ENCODE data around the gene EHHADH. TPM values are rescaled to one million over a fixed set of nuclear protein-coding genes. Genes with fewer than 3 reads are reported as not detected.
A peak's percentile ranks its signal among the peaks of the same experiment; 100 is the strongest.
"Not testable (repeated sequence)": the region's sequence is repeated elsewhere in the genome, so short reads cannot be mapped to it uniquely, and the experiment has no call there.

Gene EHHADH
- total RNA-seq (2014; rRNA removed): 6.6 and 13.6 TPM in 2 replicates
- 4.9 TPM for polyA plus RNA-seq (2012)

DNA sequence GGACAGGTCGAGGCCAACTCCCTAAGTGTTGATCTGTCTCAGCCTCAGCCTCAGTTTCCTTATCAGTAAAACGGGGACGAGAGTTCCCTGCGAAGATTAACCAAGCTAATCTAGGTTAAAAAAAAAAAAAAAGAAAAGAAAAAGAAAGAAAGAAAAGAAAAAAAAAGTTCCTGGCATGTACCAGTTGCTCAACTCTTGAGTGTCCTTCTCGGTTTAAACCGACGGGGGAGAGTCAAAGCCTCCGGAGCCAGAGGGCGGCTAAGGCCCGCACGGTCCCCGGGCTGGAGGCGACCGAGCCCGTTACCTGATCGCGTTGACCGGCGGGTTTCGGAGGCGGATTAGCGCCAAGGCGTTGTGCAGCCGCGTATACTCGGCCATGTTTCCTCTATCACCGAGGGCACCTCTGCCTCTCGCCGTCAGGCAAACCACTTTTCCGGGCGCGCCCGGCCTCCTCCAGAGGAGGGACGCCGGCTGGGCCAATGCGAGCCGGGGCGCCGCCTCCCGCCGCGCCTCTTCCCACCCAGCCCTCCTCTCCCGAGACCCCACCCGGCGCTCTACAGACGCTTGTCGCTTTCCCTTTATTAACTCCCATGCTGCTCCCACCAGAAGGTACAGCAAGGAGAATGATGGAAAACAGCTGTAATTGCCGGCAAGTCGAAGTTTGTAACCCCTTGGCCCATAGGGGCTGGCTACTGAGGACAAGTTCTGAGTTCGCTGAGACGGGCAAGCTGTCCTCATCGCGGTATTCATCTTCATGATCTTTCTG lies at the start of gene EHHADH:
Gene EHHADH (minus strand): TSS at position 405 of the 766 bp plus-strand sequence. CDS start 27 bp downstream, at position 378.
- DNase-seq (ENCODE audit: low read depth): peak; percentile 67

DNA sequence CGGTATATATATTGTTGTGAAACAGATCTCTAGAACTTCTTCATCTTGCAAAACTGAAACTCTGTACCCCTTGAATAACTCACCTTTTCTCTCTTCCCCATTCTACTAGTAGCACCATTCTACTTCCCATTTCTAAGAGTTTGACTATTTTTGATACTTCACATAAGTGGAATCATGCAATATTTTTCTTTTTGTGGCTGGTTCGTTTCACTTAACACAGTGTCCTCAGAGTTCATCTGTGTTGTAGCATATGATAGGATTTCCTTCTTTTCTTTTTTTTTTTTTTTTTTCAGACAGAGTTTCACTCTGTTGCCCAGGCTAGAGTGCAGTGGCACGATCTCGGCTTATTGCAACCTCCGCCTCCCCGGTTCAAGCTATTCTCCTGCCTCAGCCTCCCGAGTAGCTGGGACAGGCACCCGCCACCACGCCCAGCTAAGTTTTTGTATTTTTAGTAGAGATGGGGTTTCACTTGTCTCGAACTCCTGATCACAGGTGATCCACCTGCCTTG lies 46.1 kb upstream of the EHHADH start:
- not testable (repeated sequence) for DNase-seq (ENCODE audit: low read depth)

DNA sequence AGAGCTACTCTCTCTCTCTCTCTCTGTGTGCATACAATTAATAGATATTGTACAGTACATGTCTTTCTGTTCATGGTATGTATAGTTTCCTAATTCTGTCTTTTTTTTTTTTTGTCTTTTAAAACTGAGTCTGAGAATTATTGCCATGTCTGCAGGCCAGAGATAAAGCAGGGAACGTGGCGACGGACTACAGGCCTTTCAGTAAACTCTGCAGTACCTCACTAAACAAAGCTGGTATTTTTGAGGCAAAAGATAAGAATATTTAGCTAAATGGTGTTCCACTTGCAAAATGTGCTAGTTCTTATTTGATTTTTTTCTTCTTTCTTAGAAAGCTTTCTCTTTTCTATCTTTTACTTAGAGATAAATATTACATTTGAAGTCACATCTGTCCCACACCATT lies 44.0 kb upstream of the EHHADH start:
- no peak for DNase-seq (ENCODE audit: low read depth)

DNA sequence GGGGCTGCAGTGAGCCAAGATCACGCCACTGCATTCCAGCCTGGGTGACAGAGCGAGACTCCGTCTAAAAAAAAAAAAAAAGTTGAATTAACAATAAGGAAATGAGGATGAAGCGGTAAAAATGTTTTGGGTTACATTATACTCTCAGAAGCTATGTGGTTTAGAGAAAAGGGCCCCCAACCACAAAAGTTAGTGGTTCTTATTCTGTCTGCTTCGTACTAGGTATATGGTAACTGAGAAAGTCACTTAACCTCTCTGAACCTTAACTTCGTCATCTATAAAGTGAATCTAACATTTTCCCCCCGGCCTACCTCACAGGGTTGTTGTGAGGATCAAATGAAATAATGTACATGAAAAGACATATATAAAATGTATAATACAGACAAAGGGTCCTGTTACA lies 38.4 kb upstream of the EHHADH start:
- no peak for DNase-seq (ENCODE audit: low read depth)

DNA sequence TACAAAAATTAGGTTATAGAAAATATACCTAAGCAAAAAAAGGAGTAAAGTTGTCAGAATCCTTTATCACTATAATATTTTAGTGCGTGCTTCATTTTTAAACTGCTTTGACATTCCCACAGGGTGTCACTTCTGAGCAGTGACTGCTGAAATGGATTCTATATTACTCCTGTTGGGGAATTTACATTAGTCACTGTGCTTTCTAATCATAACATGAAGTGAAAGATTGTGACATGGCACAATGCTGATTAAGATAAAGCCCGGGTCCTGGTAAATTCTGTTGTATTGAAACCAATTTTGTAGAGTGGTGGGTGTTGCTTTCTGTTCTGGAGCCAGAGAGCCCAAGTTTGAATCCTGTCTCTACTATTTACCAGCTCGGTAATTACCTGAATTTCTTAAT lies 36.4 kb upstream of the EHHADH start:
- DNase-seq (ENCODE audit: low read depth): no peak

DNA sequence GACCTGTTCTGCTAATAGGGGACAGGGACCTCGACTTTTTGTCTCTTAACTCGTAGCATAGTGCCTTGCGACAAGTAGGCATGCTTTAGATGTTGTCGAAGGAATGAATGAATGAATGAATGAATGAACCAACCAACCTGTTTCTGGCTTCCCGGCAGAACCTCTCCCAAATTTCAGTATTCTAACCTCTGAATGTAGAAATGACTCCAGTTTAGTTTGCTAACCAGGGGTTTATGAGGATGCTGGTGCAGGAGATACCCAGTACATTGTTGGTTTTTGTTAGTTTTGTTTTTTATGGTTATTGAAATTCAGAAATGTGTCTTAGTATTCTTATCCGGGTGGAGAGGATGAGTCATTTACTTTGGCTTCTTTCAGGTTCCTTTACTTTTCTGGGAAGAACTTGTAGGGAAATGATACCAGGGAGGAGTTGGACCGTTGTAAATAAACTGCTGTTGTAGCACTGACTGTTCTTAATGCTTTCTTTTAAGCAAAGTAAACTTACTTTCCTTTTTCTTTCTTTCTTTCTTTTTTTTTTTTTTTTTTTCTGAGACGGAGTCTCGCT lies 29.6 kb upstream of the EHHADH start:
- no peak for DNase-seq (ENCODE audit: low read depth)

DNA sequence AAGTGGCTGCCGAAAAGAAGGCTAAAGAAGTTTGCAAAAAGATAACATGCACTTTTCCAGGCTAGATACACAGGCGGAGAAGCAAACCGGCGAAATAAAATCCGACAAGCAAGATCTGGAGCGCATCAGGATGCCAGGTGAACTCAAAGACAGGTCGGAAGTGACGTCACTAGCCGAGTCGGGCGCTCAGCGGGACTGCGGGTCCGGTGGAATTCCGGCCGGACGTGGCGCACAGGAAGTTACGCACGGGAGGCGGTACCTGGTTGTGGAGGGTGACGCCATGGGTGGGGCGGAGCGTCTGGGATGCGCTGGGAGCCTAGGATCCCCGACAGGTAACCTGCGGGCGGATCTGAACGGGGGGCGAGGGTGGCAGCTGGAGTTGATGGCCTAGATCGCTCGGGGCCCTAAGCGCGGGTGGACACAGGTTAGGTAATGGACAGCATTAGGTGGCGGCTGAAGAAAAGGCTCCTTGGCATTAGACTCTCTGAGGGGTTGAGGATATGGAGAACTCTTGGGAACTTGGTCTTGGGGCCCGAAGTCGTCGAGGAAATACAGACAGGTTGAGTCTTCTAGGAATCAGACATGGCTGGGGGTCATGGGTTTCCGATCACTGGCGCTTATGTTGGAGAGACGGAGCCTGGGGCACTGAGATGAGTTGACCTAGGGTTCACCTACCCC lies 29.0 kb upstream of the EHHADH start:
- peak; percentile 88 for DNase-seq (ENCODE audit: low read depth)

DNA sequence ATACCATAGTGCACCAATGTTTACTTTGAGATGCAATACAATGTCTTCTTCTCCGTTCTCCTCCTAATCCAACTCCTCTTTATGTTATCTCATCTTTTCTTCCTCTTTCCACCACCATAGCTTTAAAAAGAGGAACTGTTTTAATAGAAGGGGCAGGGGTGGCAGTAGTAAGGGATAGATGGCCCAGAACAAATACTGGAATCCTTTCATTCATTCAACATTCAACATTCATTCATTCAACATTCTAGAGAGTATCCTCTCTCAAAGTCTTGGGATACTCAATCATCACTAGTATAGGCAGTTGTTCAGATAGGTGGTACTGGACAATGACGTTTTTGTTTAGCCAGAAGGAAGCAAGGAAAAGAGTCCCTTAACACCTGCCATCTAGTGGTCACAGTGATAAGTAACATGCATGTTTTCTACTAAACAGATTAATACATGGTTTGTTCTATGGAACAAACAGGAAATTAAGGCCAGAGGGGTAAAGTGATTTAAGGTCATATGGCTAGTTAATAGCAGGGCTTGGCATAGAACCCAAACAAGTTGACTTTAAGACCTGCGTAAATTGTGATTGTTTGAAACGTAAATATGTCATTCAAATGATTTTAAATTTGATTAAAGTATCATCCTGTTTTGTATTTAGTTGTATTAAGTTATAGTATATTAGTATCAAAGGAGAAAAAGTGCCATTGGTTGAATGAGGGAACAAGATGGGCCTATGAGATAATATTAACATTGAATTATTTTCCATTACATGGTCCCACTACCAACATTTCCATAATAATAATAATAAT lies 26.9 kb upstream of the EHHADH start:
- peak; percentile 64 for DNase-seq (ENCODE audit: low read depth)

DNA sequence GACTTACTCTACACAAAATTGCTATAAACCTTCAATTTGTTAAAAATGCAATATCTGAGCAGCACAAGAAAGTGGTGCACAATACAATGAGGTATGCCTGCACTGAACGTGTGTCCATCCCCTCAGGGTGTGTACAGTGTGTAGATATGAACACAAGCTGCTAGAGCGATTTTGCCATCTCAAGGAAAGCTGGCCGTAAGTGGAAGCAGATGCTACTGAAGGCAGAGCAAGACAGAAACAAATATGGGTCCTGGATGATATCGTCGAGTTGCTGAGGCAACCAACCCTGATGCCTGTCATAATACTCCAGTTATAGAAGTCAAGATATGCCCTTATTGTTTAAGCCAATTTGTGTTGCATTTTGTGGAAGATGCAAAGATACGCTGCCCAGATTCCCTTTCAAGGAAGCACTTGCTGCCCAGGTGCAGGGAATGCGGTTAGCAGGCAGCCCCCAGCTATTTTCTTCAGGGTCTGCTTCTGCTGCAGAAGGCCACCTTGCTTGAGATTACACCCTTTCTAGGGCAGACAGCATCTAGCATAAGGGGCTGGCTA lies 25.8 kb upstream of the EHHADH start:
- DNase-seq (ENCODE audit: low read depth): no peak

DNA sequence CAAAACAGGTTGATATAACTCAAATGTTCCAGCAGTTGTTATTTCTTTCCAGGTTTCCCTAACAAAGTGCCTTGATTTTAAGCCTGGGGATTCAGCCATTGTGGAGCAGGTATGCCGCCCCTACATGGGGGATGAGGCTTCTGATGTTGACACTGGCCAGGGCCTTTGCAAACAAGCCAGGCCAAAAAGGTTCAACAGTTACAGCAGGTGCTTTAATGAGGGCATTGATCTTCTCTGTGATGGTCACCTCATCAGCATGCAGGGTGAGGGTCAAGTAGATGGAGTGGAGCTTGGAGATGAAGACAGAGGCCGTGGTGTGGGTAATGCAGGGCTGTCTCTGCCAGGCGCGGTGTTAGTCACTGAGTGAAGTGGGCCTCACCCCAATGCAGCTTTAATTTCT lies 22.6 kb upstream of the EHHADH start:
- DNase-seq (ENCODE audit: low read depth): no peak

DNA sequence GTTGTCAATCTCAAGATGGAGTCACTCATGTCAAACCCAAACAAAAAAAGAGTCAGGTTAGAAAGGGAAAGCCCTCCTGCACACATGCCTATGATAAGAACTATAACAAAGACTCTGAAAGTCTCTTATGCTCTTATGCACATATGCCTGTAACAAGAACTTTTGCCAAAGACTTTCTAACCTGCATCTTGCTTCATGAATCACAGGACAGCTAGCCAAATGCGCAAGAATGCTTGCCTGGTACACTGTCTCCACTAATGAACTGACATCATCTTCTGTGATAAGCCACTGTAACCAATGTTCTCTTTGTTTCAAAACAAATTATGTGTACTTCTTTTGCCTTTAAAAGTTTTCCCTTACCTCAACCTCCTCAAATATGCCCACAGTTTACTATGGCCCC lies 18.2 kb upstream of the EHHADH start:
- DNase-seq (ENCODE audit: low read depth): peak; percentile 7

DNA sequence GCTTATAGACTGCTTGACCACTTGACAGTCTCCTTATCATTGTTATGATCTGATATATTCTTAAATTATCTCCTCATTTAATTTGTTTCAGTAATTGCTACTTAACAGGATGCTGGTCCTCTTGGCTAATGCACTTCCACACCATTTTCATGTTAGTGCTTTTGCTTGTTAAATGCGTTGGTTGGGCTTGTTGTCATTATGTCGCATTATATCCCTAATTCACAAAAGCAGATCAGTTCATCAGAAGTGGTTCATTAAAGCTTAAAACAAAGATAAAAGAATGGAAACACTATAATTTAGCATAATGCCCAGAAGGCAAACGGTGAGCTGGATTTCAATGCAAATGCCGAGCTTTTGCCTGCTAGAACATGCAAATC lies 17.1 kb upstream of the EHHADH start:
- DNase-seq (ENCODE audit: low read depth): no peak

DNA sequence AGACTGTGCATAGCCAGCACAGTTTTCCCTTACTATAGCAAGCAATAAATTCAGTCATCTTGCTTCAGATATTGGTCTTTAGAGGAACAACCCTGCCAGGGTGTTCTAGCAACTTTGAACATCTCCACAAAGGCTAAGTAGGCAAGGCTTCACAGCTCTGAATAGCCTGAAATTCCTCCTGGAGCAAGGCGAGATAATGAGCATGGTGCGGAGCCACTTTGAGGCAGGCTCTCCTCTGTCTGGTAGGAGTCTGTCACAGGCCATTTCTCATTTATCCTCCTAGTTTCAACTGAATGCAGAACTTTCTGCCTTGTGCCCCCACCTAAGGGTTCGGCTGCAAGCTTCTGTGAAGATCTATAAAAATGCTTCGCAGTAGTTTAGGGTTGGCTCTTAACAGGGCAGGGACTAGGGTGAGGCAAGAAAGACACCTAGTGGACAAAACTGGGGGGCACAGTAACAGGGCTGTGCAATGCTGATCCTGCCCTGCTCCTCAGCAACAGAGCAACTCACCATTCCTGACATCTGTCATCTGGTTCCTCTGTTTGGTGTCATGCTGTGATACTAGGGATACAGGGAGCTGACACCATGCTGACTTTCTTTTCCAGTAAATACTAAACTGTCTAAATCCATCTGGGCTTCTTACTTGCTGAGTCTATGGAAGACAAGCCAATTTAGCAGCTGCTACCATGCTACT lies 16.6 kb upstream of the EHHADH start:
- peak; percentile 36 for DNase-seq (ENCODE audit: low read depth)

DNA sequence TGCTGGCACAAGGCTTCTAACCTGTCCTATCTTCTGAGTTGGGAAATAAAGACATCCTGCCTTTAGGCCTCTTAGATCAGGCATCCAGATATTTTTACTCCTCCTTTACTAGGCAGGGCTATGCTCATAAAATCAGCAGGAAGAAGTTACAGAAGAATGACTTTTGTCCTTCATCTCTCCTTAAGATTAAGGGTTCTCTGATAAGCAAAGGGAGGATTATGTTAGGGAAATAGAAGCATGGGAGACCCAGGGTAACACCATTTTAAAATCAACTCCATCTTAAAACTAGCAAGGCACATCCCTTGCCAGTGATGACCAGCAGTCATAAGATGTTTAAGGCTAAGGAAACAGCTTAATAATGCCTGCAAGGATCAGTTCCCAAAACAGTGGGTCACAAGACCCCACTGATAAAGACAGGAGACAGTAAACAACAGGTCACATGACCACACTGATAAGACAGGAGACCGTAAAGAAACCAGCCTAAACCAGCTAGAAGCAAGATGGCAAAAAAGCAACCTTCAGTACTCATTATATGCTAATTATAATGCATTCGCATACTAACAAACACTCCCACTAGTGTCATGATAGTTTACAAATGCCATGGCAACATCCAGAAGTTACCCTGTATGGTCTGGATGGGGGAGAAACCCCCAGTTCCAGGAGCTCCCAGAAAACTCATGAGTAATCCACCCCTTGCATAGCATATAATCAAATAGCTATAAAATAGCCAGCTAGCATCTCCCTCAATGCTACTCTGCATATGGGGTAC lies 14.5 kb upstream of the EHHADH start:
- DNase-seq (ENCODE audit: low read depth): no peak

DNA sequence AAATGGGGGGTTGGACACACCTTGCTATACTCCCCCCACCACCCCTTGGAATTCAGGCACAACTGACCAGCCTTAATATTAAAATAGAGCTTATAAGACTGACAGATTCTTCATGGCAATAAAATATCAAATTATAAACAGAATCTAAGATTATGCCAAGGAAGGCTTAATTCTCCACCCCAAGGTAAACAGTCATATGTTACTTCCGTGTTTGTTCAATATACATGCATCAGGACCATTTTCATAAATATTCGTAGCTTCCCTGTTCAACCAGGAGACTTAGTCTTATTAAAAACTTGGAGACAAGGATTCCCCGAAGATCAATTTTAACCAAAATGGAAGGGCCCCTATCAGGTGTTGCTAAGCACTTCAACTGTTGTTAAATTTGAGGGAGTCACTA lies 13.3 kb upstream of the EHHADH start:
- DNase-seq (ENCODE audit: low read depth): no peak

DNA sequence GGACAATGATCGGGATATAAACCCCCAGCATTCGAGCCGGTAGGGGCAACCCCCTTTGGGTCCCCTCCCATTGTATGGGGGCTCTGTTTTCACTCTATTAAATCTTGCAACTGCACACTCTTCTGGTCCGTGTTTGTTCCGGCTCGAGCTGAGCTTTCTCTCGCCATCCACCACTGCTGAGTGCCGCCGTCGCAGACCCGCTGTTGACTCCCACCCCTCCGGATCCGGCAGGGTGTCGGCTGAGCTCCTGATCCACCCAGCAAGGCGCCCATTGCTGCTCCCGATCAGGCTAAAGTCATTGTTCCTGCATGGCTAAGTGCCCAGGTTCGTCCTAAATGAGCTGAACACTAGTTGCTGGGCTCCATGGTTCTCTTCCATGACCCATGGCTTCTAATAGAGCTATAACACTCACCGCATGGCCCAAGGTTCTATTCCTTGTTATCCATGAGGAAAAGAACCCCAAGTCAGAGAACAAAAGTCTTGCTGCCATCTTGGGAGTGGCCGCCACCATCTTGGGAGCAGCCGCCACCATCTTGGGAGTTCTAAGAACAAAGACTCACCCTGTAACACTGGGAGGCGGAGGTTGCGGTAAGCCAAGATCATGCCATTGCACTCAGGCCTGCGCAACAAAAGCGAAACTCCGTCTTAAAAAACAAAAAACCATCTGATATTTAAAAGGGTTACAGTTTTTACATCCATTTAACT lies 11.2 kb upstream of the EHHADH start:
- no peak for DNase-seq (ENCODE audit: low read depth)

DNA sequence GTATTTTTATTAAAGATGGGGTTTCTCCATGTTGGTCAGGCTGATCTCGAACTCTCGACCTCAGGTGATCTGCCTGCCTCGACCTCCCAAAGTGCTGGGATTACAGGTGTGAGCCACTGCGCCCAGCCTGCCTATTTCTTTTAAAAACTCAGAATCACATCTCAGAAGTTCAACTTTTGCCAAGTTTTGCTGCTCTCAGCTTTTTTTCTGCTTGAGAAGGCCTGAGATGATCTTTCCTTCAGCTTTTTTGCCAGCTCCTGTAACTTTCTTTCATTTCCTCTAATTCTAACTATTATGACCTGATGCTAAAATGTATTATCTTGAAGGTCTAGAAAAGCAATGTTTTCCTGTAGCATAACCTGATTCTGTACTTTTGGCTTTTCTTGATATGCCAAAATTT lies 9.6 kb upstream of the EHHADH start:
- DNase-seq (ENCODE audit: low read depth): no peak

DNA sequence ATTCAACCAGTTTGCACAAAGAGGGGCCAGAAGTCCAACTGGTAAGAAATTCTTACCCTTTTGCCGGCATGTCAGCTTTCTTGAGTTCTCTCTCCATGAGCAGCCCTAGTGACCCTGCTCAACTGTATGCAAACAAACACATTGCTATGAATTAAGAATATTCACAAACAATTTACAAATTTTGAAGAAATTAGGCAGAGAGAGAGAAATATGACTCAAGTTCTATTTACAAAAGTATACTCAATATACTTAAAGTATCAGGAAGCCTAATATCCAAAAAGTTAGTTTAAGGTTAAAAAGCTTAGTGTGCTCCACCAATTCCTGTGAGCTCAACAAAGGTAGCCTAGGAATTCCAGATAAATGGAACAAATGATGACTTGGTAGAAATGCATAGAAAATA lies 3.5 kb upstream of the EHHADH start:
- no peak for DNase-seq (ENCODE audit: low read depth)

DNA sequence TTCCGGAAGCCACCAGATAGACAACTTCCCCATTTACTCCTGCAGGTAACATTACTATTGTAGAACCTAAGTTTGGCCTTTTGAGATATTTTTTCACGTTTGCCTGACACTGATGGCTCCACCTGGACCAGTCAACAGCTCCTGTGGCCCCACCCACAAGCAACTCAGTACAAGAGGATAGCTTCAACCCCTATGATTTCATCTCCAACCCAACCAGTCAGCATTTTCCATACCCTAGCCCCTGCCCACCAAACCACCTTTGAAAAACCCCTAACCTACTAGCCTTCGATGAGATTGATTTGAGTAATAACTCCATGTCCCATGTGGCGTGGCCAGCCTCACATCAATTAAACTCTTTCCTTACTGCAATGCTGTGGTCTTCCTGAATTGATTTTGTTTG lies 950 bp upstream of the EHHADH start:
- no peak for DNase-seq (ENCODE audit: low read depth)

DNA sequence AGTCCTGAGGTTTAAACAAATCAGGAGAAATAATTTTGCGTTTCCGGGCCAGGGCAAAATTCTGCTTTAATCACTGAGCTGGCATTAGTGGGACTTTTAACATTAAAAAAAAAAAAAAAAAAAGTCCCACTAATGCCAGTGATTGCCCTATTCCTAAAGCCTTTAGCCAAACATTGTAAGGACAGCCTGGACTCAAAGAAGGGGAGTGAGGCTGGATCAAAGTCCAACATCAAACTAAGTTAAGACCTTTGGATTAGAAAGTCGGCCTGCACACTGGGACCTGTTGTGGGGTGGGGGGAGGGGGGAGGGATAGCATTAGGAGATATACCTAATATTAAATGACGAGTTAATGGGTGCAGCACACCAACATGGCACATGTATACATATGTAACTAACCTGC lies 716 bp downstream of the EHHADH start:
- not testable (repeated sequence) for DNase-seq (ENCODE audit: low read depth)
